Gastroesophageal sphincter (tissue), 3 donors: Measurements from ENCODE around the gene EMID1.

ENCODE experiments used
- EP300 ChIP-seq: sonication (generic); formaldehyde crosslinking; IDR thresholded peaks from one replicate; pipeline ENCODE4 v1.6.1; 2017; ENCODE audit warnings: antibody characterized with exemption, mild to moderate bottlenecking
- POLR2A ChIP-seq, 2 donors: fragments of 450-650 bp; IDR thresholded peaks; one replicate each; pipeline ENCODE4 v1.6.1; 2017; ENCODE audit warnings: antibody characterized with exemption in 2 of 2, mild to moderate bottlenecking in 2 of 2, moderate library complexity in 1 of 2
- POLR2AphosphoS5 ChIP-seq: sonication (generic); formaldehyde crosslinking; IDR thresholded peaks from one replicate; pipeline ENCODE4 v1.6.1; 2017; ENCODE audit warnings: antibody characterized with exemption
- TF ChIP-seq, protein P1 (sequence below), 4 experiments: fragments of 200-600 bp in 2 of 4; fragments of 450-650 bp in 2 of 4; sonication (generic) in 1 of 4; IDR thresholded peaks; one replicate each; pipeline ENCODE4 v1.5.1; 2017 to 2019; ENCODE audit warnings: antibody characterized with exemption in 4 of 4, mild to moderate bottlenecking in 2 of 4, moderate library complexity in 2 of 4

GRCh38 chr22:29233277-29233877, 27.7 kb downstream of the EMID1 start:
- TF ChIP-seq, protein P1, sequence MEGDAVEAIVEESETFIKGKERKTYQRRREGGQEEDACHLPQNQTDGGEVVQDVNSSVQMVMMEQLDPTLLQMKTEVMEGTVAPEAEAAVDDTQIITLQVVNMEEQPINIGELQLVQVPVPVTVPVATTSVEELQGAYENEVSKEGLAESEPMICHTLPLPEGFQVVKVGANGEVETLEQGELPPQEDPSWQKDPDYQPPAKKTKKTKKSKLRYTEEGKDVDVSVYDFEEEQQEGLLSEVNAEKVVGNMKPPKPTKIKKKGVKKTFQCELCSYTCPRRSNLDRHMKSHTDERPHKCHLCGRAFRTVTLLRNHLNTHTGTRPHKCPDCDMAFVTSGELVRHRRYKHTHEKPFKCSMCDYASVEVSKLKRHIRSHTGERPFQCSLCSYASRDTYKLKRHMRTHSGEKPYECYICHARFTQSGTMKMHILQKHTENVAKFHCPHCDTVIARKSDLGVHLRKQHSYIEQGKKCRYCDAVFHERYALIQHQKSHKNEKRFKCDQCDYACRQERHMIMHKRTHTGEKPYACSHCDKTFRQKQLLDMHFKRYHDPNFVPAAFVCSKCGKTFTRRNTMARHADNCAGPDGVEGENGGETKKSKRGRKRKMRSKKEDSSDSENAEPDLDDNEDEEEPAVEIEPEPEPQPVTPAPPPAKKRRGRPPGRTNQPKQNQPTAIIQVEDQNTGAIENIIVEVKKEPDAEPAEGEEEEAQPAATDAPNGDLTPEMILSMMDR (IDR thresholded peaks at IDR 0.05): no peak
- TF ChIP-seq EP300 (no peak), POLR2AphosphoS5 (no peak), POLR2A (IDR thresholded peaks at IDR 0.05) (no peak)
